Measurements from ENCODE around the gene TRPM5.

Gene TRPM5

GRCh38 chr11:2420502-2421225 is 23.6 kb downstream of the TRPM5 start:
- DNase-seq, result peak; percentile 50

GRCh38 chr11:2419638-2420501 is 24.4 kb downstream of the TRPM5 start:
- peak; percentile 58 for DNase-seq

DNA sequence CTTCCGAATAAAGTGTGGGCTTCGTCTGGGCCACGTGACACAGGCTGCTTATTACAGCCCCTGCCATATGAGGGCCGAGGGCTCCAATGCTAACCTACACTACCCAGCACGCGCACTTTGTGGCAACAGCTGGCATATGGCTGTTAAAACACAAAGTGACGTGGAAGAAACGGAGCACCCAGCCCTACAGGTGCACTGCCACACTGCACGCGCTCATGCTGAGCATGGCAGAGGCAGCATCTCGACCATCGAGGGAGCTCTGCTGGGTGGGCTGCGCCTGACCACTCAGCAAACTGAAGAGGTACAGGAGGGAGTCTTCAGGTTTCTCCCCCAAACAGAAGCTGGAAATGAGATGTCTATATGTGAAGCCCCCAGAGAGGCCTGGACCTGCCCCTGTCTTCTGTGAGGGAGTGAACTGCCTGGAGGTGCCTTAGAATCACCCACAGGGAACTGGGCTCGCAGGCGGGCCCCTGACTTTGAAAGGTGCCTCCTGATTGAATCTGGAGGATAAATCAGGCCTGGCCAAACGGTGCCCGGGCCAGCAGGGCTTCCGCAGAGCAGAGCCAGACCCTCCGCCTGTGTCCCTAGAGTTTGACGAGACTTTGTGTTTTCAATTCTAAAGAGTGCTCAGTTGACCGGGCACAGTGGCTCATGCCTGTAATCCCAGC is 25.5 kb downstream of the TRPM5 start:
- DNase-seq, result no peak

DNA sequence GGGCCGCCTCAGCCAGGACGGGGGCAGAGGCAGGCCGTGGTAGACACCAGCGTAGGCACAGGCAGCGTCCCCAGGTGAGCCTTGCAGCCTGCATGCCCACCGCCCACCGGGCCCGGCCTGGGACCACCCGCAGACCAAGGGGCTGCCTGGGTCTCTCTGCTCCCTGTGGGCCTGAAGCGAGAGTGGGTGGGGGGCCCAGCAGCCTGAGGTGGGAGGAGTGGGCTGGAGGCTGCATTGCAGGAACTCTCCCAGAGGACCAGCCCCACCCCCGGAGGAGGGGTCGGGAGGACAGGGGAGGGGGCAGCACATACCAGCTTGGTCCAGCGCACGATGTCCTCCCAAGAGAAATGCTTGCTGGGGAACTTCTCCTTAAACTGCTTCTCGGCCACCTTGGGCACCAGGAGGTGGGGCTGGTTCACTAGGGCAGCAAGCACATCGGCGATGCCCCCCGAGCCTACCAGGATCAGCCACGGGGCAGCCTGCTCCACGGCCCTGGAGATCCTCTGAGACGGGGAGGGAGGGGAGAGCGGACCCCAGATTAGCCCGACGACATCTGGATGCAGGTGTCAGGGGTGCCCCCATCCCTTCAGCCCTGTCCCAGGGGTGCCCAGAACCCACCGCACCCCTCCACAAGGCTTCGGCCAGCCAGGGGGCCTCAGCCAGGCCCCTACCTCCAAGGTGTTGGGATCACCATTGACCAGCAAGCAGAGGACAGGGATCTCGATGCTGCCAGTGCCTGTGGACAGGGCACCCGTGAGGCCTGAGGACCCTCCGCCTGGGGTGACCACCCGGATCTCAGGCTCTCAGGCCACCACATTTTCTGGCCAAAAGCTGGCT is 26.2 kb downstream of the TRPM5 start:
- no peak for DNase-seq

DNA sequence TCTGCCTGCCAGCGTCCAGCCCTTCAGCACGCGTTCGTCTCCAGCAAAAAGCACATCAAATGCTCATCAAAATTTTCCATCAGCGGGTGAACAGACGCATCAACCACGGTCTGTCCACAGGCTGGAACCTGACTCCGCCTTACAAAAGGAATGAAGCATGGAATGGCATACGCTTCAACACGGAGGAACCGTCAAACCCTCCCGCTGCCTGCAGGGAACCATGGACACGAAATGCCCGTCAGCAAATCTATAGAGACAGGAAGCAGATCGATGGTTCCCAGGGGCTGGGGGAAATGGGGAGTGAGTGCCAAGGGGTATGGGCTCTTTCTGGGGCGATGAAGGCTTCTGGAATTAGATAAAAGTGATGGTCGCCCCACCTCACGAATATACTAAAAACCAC is 27.5 kb downstream of the TRPM5 start:
- DNase-seq, result no peak

GRCh38 chr11:2415601-2416380 is 28.5 kb downstream of the TRPM5 start:
- no peak for DNase-seq

- DNase-seq, result no peak
These were observed 29.1 kb downstream of the TRPM5 start for GRCh38 chr11:2415171-2415570.

DNA sequence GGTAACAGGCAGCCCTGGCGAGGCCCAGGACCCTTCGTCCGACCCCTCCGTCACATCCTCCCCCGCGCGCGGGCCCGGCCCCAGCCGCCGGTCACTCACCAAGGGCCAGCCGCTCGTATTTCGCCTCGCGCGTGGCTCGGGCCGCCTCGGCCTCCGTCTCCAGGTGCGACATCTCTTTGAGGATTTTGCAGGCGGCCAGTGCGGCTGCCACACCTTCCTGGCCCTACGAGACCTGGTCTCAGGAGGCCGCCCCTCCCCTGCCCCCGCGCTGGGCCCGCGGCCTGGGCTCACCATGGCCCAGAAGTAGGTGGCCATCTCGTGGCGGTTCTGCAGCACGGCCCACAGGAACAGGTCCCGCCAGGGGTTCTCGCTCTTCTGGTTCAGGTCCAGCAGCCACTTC is 29.7 kb downstream of the TRPM5 start:
- no peak for DNase-seq

- no peak for DNase-seq
These were observed 30.4 kb downstream of the TRPM5 start for GRCh38 chr11:2413742-2414579.

GRCh38 chr11:2412323-2412722 is 32.0 kb downstream of the TRPM5 start:
- no peak for DNase-seq

GRCh38 chr11:2411446-2412305 is 32.6 kb downstream of the TRPM5 start:
- no peak for DNase-seq

DNA sequence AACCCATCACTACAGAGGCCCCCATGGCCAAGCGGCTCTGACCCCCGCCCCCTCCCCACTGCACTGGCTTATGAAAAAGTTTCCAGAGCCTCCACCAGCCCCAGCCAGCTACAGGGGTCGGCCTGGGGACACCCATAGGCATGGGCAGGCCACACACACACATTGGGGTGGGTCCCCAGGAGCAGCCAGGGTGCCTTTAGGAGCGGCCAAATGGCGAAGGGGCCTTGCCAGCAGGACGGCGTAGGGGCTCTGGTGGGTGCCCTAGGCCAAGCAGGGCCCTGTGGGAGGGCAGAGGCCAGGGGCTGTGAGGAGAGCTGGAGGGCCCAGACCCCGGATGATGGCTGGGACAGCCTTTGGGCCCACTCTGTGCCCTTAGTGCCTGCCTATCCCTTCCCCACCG is 33.7 kb downstream of the TRPM5 start:
- DNase-seq, result no peak

GRCh38 chr11:2409611-2410468 is 34.5 kb downstream of the TRPM5 start:
- DNase-seq, result no peak

- no peak for DNase-seq
These were observed 35.2 kb downstream of the TRPM5 start for GRCh38 chr11:2409126-2409525.

- DNase-seq, result no peak
These were observed 35.6 kb downstream of the TRPM5 start for GRCh38 chr11:2408671-2409070.

DNA sequence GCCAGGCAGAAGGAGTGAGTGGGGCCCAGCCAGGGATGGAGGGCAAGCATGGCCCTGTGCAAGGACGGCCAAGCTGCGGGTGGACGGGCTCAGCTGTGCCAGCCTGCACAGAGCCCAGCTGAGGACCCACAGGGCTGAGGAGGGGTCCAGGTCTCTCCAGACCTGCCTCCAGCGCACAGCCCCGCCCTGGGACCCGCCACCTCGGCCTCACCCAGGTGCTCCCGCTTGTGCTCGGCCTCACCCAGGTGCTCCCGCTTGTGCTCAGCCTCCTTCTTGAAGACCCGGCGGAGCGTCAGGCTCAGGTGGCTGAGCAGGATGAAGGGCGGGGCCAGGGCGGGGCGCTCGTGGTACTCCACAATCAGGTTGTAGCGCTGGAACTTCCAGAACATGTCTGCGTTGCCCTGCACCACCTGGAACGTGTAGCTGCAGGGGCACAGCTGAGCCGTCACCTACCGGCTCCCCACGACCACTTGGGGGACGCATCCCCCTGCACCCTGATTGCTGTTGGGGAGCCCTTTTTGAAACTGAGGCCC is 37.4 kb downstream of the TRPM5 start:
- DNase-seq, result no peak

GRCh38 chr11:2406451-2406850 is 37.9 kb downstream of the TRPM5 start:
- no peak for DNase-seq

GRCh38 chr11:2404735-2405196 is 39.5 kb downstream of the TRPM5 start:
- no peak for DNase-seq
